Raji (cell line): Measurements from ENCODE around the gene BHLHE23.

Experiments
- POLR2A ChIP-seq: IDR thresholded peaks from 2 replicates; pipeline ENCODE4 v1.6.1; 2011; ENCODE audit warnings: low read depth, low read length, control low read depth; ENCODE audit not compliant: insufficient read depth

The BHLHE23 gene

DNA sequence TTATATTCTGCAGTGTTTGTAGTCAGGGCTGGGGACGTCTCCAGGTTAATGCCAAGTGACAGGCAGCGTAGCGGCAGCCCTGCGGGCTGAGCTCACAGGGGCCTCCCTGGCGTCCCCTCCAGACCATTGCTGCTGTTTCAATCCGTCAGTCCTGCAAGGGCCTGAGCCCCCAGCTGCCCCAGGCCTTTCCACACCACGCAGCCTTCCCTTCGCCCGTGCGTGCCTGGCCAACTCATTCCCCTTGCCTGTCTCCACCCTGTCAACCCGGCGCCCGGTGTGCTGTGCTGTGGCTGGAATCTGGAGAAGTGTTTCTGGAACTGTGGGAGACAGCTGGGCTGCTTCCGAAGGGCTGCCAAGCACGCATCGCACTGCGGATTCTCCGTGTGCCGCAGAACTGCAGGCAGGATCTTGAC lies 11.9 kb downstream of the BHLHE23 start:
- no peak for TF ChIP-seq POLR2A

DNA sequence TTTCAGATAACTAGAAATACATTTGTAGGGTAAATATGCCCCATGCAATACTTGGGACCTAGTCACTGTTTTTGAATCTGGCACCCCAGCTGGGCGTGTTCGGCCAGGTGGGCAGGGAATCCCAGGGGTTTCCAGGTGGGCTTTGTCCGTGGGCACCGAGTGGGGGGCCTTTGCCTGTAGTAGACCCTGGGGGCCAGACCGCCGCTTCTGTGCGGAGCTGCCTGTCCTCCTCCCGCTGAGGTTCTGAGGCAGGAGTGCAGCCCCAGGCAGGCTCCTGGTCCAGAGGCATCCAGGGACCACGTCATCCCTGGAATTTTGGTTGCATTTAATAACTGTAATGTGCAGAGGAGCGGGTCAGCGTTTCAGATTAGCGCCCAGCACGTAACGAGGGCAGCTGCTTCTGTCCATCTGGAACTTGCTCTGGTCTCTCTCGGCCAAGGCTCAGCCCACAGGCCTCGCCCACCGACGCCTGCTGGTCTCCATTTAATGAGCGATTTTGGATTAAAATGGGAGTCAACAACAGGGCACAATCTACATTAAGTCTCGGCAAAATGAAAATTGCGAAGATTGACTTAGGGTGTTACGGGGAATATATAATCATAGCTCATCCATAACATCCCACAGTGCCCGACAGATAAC lies 12.8 kb downstream of the BHLHE23 start:
- no peak for TF ChIP-seq POLR2A

GRCh38 chr20:62991863-62992262 lies 14.9 kb downstream of the BHLHE23 start:
- TF ChIP-seq POLR2A = no peak

GRCh38 chr20:62991196-62991807 lies 15.5 kb downstream of the BHLHE23 start:
- no peak for TF ChIP-seq POLR2A

- no peak for TF ChIP-seq POLR2A
Measured at GRCh38 chr20:62990306-62990825, 16.4 kb downstream of the BHLHE23 start.

GRCh38 chr20:62989201-62989601 lies 17.6 kb downstream of the BHLHE23 start:
- no peak for TF ChIP-seq POLR2A

DNA sequence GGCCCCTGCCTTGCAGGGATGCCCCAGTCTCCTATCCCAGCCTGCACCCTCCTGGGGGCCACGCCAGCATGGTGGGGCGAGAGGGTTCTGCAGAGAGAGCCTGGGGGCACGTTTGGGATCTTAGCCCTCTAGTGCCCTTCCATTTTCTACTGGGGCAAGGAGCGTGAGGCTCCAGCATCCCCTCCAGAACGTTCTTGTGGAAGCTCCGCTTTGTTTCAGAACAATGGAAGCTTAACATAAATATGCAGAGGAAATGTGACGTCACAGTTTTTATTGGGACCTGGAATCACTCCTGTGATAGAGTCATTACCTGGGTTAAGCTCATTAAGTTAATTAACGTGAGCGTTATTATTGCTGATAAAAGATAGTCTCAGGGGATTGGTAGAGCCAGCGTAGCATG lies 19.6 kb downstream of the BHLHE23 start:
- no peak for TF ChIP-seq POLR2A

DNA sequence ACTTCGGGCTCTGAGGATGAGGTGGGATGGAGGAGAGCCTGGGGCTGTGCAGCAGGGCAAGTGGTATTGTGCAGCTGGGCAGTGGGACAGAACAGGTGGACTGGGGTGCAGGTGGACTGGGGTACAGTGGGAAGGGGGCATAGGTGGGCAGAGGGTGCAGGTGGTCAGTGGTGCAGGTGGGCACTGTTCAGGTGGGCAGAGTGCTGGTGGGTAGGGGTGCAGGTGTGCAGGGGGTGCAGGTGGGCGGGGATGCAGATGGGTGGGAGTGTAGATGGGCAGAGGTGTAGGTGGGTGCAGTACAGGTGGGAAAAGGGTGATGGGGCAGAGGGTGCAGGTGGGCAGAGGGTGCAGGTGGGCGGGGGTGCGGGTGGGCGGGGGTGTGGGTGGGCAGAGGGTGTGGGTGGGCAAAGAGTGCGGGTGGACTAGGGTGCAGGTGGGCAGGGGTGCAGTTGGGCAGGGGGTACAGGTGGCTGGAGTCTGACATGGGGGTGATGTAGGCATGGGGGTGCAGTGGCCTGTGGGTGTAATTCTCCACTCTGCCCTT lies 20.4 kb downstream of the BHLHE23 start:
- TF ChIP-seq POLR2A = no peak

GRCh38 chr20:62985444-62985778 lies 21.4 kb downstream of the BHLHE23 start:
- no peak for TF ChIP-seq POLR2A

DNA sequence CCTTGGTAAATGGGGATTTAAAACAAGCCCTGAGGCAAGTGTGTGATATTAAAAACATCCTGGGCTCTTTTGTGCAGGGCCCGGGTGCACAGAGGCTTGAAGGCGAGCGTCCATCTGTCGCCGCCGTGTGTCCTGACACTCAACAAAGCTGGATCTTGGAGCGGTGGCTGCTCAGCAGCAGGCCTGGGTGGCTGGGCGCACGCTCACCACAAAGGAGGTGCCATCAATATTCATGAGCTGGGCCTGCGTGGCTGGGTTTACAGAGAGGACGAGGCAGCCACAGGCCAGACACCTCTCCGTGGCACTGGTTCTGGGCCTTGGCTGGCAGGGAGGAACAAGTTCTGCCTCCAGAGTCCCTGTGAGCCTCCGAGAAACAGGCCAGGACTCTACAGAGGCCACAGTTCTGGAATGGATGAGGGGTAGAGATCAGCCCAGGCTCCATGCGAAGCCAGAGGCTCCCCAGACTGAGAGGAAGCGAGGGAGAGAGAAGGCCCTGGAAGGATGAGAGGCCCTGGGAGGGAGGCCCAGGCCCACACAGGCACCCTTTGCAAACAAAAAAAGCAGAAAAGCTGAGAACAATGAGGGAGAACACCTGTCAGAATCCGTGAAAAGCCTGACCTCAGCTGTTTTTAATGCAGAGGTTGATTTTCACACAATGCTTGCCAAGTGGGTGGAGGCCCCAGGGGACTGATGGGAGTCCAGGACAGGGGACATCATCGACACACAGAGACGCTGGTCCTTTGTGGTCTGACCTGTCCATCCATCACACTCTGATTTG lies 21.9 kb downstream of the BHLHE23 start:
- no peak for TF ChIP-seq POLR2A

- no peak for TF ChIP-seq POLR2A
Measured at GRCh38 chr20:62983210-62983609, 23.6 kb downstream of the BHLHE23 start.

GRCh38 chr20:62982124-62983075 lies 24.4 kb downstream of the BHLHE23 start:
- TF ChIP-seq POLR2A = no peak

DNA sequence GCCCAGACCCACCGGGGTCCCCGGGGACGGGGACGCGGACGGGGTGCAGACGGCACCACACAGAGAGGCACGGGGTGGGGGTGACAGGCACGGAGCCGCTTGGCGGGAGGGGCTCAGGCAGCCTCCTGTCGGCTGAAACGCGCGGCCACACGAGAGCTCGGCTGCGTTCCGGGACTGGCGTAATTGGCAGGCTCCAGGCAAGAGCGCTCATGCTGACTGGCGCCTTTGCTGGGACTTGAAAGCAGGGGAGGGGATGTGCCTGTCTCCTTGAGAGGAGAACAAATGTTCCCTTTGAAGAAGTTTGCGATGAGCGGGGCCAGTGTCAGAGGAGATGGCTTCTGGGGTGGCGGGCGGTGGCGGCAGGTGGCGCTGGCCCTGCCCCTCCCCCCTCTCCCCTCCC lies 25.8 kb downstream of the BHLHE23 start:
- TF ChIP-seq POLR2A = no peak

- TF ChIP-seq POLR2A = no peak
Measured at GRCh38 chr20:62980380-62980960, 26.3 kb downstream of the BHLHE23 start.
